ENCODE measurements around the gene KRTAP10-3. TPM values are rescaled to one million over a fixed set of nuclear protein-coding genes. Genes with fewer than 3 reads are reported as not detected.

KRTAP10-3 gene
- total RNA-seq, 1 experiment from 2014 or later, result not detected

DNA sequence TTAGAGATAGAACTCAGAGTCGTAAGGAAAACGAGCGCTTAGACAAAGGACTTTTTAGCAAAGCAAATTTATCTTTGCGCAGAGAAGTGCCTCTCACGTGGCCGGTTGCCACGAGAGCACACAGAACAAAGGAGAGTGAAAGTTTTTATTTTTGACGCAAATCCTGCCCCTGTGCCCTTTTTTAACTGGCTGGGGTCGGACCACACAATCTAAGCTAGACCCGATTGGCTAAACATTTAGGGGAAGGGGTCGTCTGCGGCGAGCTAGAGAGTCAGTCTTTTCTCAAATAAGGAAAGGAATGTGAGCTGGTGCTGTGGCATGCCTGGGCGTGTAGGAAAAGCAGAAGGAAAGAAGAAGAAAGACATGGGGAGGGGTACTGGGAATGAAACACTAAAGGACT is 9.7 kb downstream of the KRTAP10-3 start:
- H3K27me3 ChIP-seq (replicated peaks; ENCODE audit: control insufficient read depth, insufficient read depth, low read length), result no peaks in the 10 kb centered on the region; the same call in 1 of the 2 replicates
- 0 out of 2 replicates have a peak, but pooled peaks cover 3% of the 10 kb centered on the region for H3K4me1 ChIP-seq
- peaks cover 6% of the 10 kb centered on the region for H3K9me3 ChIP-seq
- peaks cover 18% of the 10 kb centered on the region for H3K9me3 Mint-ChIP-seq (ENCODE audit: unreplicated experiment)
- no TSS peak for BruUV-seq (replicated peaks)
- no peaks in the 10 kb centered on the region for H3K36me3 Mint-ChIP-seq (ENCODE audit: insufficient read depth, unreplicated experiment)
- ChIA-PET POLR2A (no interaction called here), CTCF (no interaction called here)
- no peak for DNase-seq
- intact Hi-C loops (cut with micrococcal nuclease; ENCODE audit: unreplicated experiment), result no loop called here
- no peak overlapping the region for H3K27ac Mint-ChIP-seq (ENCODE audit: unreplicated experiment)
- no peaks in the 10 kb centered on the region for H3K36me3 ChIP-seq (ENCODE audit: control insufficient read depth, insufficient read depth, low read length)
- H3K4me3 Mint-ChIP-seq (ENCODE audit: unreplicated experiment), result no peak overlapping the region
- no peak for TF ChIP-seq CTCF (IDR thresholded peaks at IDR 0.05; ENCODE audit: insufficient read depth in 1 of 2, low read depth in 1 of 2, low read length in 1 of 2, severe bottlenecking in 1 of 2, unreplicated experiment in 1 of 2)
- H3K4me1 Mint-ChIP-seq (ENCODE audit: low read depth, unreplicated experiment), result no peaks in the 10 kb centered on the region
- H3K4me3 ChIP-seq (ENCODE audit: low read depth, low read length), result no peak overlapping the region
- H3K27me3 Mint-ChIP-seq (ENCODE audit: insufficient read depth, unreplicated experiment), result peaks cover 3% of the 10 kb centered on the region

- H3K27ac Mint-ChIP-seq (ENCODE audit: unreplicated experiment), result no peak overlapping the region
- H3K4me3 ChIP-seq (ENCODE audit: low read depth, low read length), result no peak overlapping the region
- H3K9me3 Mint-ChIP-seq (ENCODE audit: unreplicated experiment), result peaks cover 18% of the 10 kb centered on the region
- no peak for TF ChIP-seq CTCF (IDR thresholded peaks at IDR 0.05; ENCODE audit: insufficient read depth in 1 of 2, low read depth in 1 of 2, low read length in 1 of 2, severe bottlenecking in 1 of 2, unreplicated experiment in 1 of 2)
- POLR2A ChIA-PET, result no interaction called here
- H3K4me3 Mint-ChIP-seq (ENCODE audit: unreplicated experiment), result no peak overlapping the region
- no TSS peak for BruUV-seq (replicated peaks)
- CTCF ChIA-PET, result no interaction called here
- H3K4me1 ChIP-seq, result 0 out of 2 replicates have a peak, but pooled peaks cover 3% of the 10 kb centered on the region
- H3K36me3 ChIP-seq (ENCODE audit: control insufficient read depth, insufficient read depth, low read length), result no peaks in the 10 kb centered on the region
- no peaks in the 10 kb centered on the region for H3K36me3 Mint-ChIP-seq (ENCODE audit: insufficient read depth, unreplicated experiment)
- no peaks in the 10 kb centered on the region for H3K4me1 Mint-ChIP-seq (ENCODE audit: low read depth, unreplicated experiment)
- no peak for DNase-seq
- H3K9me3 ChIP-seq, result peaks cover 6% of the 10 kb centered on the region
- H3K27me3 Mint-ChIP-seq (ENCODE audit: insufficient read depth, unreplicated experiment), result peaks cover 3% of the 10 kb centered on the region
- H3K27me3 ChIP-seq (replicated peaks; ENCODE audit: control insufficient read depth, insufficient read depth, low read length), result no peaks in the 10 kb centered on the region
- intact Hi-C loops (cut with micrococcal nuclease; ENCODE audit: unreplicated experiment), result no loop called here
These were observed 10.2 kb downstream of the KRTAP10-3 start for GRCh38 chr21:44548381-44548780.

GRCh38 chr21:44547656-44548331 is 10.8 kb downstream of the KRTAP10-3 start:
- BruUV-seq (replicated peaks), result no TSS peak
- intact Hi-C loops (cut with micrococcal nuclease; ENCODE audit: unreplicated experiment), result no loop called here
- no peak overlapping the region for H3K4me3 Mint-ChIP-seq (ENCODE audit: unreplicated experiment)
- H3K27me3 Mint-ChIP-seq (ENCODE audit: insufficient read depth, unreplicated experiment), result peaks cover 3% of the 10 kb centered on the region
- CTCF ChIA-PET, result no interaction called here
- no peak for DNase-seq
- no peaks in the 10 kb centered on the region for H3K4me1 Mint-ChIP-seq (ENCODE audit: low read depth, unreplicated experiment)
- peaks cover 18% of the 10 kb centered on the region for H3K9me3 Mint-ChIP-seq (ENCODE audit: unreplicated experiment)
- H3K36me3 ChIP-seq (ENCODE audit: control insufficient read depth, insufficient read depth, low read length), result no peaks in the 10 kb centered on the region
- POLR2A ChIA-PET, result no interaction called here
- 0 out of 2 replicates have a peak, but pooled peaks cover 3% of the 10 kb centered on the region for H3K4me1 ChIP-seq
- peaks cover 6% of the 10 kb centered on the region for H3K9me3 ChIP-seq
- H3K4me3 ChIP-seq (ENCODE audit: low read depth, low read length), result no peak overlapping the region
- no peaks in the 10 kb centered on the region for H3K36me3 Mint-ChIP-seq (ENCODE audit: insufficient read depth, unreplicated experiment)
- TF ChIP-seq CTCF (IDR thresholded peaks at IDR 0.05; ENCODE audit: insufficient read depth in 1 of 2, low read depth in 1 of 2, low read length in 1 of 2, severe bottlenecking in 1 of 2, unreplicated experiment in 1 of 2), result no peak
- H3K27me3 ChIP-seq (replicated peaks; ENCODE audit: control insufficient read depth, insufficient read depth, low read length), result no peaks in the 10 kb centered on the region
- H3K27ac Mint-ChIP-seq (ENCODE audit: unreplicated experiment), result no peak overlapping the region
